SW480 (cell line): ENCODE data around the gene ARFRP1.
"Not testable (repeated sequence)": the region's sequence is repeated elsewhere in the genome, so short reads cannot be mapped to it uniquely, and the experiment has no call there.

ENCODE experiments used
- DNase-seq: peaks from one replicate; pipeline ENCODE4 v3.0.0-alpha.2; 2016; ENCODE audit warnings: low spot score

The ARFRP1 gene

GRCh38 chr20:63675681-63676368 is 32.0 kb downstream of the ARFRP1 start:
- DNase-seq = no peak

DNA sequence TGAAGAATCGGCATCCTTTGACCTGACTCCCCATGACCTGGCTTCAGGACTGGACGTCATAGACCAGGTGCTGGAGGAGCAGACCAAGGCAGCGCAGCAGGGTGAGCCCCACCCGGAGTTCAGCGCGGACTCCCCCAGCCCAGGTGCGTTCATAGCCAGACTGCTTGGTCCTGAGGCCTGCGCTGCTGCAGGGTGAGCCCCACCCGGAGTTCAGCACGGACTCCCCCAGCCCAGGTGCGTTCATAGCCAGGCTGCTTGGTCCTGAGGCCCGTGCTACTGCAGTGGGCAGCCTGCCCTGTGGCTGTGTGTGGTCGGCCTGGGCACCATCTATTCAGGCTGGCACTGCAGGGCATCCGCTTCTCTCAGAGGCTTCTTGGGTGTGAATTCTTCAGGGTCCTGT is 33.8 kb downstream of the ARFRP1 start:
- DNase-seq = no peak

GRCh38 chr20:63672666-63673065 is 35.1 kb downstream of the ARFRP1 start:
- no peak for DNase-seq

- not testable (repeated sequence) for DNase-seq
Observed at GRCh38 chr20:63671695-63672094, 36.1 kb downstream of the ARFRP1 start.

DNA sequence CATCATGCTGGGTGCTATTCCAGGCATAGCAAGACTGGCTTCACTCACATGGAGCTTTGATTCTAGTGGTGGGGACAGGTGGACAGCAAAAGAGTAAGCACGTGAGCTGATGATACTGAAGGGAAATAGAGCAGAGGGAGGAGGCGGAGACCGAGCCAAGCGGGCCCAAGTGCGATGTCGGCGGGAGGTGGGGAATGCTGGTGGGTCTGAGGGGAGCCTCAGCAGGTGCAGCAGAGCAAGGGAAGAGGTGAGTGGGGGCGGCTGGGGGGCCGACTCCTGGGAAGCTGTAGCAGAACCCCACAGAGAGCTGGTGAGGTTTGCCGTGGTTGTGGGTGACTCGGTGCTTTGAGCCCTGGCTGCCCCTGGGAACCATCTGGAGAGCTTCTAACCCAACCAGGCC is 39.4 kb downstream of the ARFRP1 start:
- no peak for DNase-seq

GRCh38 chr20:63667858-63668257 is 39.9 kb downstream of the ARFRP1 start:
- DNase-seq = no peak

DNA sequence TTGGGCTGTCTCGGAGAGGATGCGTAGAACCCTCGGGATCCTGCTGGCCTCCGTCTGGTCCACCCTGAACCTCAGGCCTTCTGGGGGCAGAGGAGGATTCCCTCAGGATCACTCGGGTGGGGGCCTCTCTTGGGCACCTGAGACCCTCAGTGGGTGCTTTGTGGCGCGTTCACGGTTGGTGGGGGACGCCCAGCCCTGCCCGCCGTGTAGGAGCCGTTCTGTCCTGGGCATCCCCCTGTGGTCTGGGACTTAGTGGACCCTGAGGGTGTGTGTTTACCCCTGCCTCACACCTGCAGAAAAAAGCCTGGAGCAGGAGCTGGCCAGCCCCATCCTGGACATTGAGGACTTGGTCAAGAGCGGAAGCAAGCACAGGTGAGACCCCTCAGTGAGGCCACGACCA is 42.1 kb downstream of the ARFRP1 start:
- no peak for DNase-seq

- DNase-seq = no peak
Observed at GRCh38 chr20:63664861-63665594, 42.7 kb downstream of the ARFRP1 start.

DNA sequence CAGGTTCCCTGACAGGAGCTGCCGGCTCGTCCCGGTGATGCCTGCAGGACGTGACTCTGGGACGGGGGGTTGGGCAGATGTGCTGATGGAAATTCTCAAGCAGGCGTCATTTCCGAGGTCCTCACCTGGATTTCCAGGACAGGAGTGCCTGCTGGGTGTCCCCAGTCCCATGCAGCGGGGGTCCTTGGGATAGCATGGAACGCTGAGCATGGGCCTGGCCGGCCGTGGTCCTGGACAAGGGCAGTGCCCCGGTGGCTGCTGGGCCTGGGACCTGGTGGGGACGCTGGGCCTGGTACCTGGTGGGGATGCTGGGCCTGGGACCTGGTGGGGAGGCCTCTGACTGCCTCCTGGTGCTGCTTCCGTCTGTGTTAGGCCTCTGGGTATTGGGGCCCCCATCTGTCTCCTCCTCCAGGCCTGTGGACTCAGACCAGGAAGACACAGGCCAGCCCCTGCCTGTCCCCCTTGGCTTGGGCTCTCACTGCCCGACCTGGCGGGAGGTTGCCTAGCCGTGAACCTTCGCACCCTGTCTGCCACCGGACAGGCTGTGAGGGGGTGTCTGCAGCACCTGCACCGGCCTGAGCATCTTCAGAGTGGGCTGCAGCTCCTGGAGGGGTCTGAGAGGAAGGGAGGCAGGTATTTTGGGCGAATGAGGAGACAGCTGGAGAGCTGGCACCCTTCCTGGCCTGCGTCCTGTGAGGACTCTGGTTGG is 43.5 kb downstream of the ARFRP1 start:
- no peak for DNase-seq

DNA sequence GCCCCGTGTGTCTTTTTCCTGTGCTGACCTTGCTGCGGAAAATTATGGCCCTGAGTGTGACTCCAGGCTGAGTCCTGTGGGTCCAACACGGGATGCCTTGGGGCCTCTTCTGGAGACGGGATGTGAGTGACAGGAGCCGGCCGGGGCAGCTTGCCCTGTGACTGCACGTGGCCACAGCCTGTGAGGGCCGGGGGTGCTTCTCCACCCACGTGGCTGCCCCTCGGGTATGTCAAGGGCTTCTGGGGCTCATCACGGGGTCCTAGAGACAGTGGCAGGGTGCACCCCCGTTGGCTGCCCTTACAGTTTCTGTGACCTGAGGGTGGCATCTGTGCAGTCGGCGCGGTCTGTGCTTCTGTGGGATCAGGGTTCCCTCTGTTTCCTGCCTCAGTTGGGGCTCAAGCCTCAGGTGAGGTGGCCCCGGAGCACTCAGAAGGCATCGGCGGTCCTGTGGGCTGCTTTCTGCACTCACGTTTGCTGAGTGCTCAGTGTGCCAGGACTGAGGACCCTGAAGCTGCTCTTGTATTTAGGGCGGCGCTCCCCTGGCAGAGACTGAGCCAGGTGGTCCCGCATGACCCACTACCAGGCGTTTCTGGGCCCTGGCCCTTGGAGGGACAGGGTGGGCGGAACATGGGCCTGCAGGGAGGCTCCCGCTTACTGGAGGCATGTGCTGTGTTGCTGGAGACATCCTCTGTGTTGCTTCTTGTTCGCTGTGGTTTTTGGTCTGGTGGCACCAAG is 44.3 kb downstream of the ARFRP1 start:
- no peak for DNase-seq

DNA sequence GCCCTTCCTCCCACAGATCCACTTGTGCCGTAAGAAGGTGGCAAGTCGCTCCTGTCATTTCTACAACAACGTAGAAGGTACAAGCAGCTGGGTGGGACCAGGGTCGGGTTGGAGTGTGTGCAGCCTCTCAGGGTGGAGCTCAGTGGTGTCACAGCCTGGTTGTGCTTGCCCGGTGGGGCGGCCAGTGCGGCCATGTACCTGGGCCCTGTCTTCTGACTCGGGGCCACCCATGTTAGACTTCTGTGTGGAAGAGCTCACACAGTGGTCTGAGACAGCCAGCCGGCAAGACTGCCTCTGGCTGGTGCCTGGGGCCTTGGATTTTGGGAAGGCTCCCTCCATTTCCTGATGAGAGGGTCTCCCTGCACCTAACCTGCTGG is 45.0 kb downstream of the ARFRP1 start:
- DNase-seq = no peak

DNA sequence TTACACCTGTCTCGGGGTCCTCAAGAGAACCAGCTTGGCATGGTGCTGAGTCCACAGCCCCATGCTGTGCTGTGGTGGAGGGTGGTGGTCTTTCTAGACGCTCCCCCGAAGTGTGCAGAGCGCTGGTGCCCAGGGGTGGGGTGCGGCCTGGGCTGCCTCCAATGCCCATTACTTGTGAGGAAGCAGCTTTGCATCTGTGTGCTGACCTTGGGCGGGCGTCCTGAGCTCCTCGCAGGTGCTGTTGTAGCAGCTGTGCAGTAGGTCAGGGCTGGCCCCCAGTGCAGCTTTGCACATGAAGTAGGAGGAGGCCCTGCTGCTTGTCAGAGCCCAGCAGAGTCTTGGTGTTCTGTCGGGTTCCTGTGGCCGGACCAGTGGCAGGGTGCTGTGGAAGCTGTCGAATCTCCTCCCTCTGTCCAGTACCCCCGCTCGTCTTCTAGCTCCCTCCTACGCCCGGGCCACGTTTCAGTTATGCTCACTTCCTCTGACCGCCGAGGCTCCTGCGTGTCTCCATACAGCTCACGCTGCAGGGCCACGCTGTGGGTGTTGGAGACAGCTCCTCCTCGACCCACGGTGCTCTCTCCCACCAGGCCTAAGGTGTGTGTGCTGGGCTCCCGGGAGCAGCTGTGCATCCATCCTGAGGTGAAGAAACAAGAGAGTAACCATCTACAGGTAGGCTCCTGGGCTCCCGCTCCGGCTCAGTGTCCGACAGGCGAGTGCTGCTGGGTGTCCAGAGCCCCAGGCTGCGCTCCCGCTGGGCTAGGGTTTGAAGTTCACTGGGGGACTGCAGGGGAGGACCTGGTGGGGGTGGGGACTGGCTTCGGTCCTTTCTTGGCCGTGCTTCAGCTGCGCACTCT is 45.6 kb downstream of the ARFRP1 start:
- no peak for DNase-seq

DNA sequence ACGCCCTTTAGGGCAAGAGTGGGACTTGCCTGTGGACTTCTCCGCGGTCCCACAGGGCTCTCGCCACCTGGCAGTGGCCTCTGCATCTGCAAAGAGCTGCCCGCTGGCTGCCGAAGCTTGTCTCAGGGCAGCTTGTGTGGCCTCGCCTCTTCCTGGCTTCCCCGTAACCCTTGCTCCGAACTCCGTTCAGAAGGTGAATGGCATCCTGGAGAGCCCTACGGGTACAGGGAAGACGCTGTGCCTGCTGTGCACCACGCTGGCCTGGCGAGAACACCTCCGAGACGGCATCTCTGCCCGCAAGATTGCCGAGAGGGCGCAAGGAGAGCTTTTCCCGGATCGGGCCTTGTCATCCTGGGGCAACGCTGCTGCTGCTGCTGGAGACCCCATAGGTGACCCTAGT is 46.7 kb downstream of the ARFRP1 start:
- DNase-seq = no peak

DNA sequence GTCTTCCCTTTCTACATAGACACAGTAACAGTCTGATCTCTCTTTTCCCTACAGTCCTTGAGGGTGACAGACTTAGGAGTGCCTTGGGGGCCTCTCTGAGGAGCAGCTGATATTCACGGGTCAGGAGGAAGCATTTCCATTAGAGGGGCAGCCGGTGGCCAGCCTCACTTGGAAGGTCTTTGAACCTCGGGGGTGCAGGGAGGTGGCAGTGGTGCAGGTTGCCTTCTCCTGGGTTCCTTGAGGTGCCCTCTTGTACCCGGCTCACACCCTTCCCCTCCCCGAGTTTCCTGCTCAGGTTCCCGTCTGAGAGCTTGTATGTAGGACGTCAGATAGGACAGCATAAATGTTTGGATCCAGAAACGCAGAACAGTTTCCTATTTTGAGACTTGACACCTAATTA is 47.2 kb downstream of the ARFRP1 start:
- DNase-seq = no peak

- not testable (repeated sequence) for DNase-seq
Observed at GRCh38 chr20:63660174-63660573, 47.6 kb downstream of the ARFRP1 start.

- no peak for DNase-seq
Observed at GRCh38 chr20:63659370-63659769, 48.4 kb downstream of the ARFRP1 start.

GRCh38 chr20:63658749-63659187 is 49.0 kb downstream of the ARFRP1 start:
- DNase-seq = no peak

GRCh38 chr20:63657937-63658748 is 49.6 kb downstream of the ARFRP1 start, which contains the start of gene RTEL1:
RTEL1 (plus strand) TSS chr20:63658312; CDS start chr20:63659403, 1,091 bp downstream.
- DNase-seq = peak; percentile 93

- no peak for DNase-seq
Observed at GRCh38 chr20:63657260-63657936, 50.4 kb downstream of the ARFRP1 start.

DNA sequence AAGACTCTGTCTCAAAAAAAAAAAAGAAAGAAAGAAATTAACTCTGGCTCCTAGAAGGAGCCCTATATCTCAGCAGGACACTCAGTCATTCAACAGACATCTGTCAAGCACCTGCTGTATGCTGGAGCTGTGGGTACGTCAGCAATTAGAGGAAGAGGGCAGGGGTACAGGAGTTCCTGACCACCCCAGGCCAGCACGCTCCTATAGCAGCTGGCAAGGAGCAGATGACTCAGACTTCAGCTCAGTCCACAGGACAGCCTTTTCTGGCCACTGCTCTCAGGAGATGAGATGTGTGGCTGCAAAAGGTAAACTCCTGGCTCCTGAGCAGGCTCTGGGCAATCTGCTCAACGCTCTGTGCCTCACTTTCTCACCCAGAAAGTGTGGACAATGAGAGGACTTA is 51.3 kb downstream of the ARFRP1 start:
- DNase-seq = no peak
